ENCODE data around the gene FZD4. TPM values are rescaled to one million over a fixed set of nuclear protein-coding genes. Genes with fewer than 3 reads are reported as not detected.

The FZD4 gene
- total RNA-seq, 2 donors from 2014 or later = 34.3 to 38.3 TPM

DNA sequence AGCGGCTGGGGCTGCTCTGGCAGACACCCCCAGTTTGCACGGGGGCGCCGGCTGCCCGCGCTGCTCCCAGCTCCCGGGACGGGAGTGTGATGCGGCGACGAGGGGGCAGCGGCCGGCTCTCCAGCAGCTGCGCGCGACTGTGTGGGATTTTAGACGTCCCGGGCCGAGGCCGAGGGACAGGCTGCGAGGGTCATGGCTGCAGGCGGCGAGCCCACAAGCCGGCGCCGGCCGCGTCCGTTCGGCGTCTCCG lies 159 bp downstream of the FZD4 start:
- Histone ChIP-seq H3K27ac (peak overlapping the region; percentile 82 to 89), H3K4me3 (peak overlapping the region; percentile 85 to 91), H3K27me3 (replicated peaks; ENCODE audit: insufficient read depth) (no peaks in the 10 kb centered on the region), H3K4me1 (replicated peaks) (no peaks in the 10 kb centered on the region), H3K9me3 (no peaks in the 10 kb centered on the region), H3K36me3 (no peaks in the 10 kb centered on the region)
- intact Hi-C loops (cut with DNase I) = loop anchor here (5.0 kb wide), 1 partner anchor 337 kb away; no protein-coding TSS in a partner anchor
- no CpG with 5 or more reads among the region's 32 CpGs for WGBS
- DNase-seq (ENCODE audit: low spot score) = no peak
- TF ChIP-seq POLR2AphosphoS5 (IDR thresholded peaks at IDR 0.05) (no peak), POLR2A (IDR thresholded peaks at IDR 0.05) (peak; percentile 71)
- TF ChIP-seq, protein P1, sequence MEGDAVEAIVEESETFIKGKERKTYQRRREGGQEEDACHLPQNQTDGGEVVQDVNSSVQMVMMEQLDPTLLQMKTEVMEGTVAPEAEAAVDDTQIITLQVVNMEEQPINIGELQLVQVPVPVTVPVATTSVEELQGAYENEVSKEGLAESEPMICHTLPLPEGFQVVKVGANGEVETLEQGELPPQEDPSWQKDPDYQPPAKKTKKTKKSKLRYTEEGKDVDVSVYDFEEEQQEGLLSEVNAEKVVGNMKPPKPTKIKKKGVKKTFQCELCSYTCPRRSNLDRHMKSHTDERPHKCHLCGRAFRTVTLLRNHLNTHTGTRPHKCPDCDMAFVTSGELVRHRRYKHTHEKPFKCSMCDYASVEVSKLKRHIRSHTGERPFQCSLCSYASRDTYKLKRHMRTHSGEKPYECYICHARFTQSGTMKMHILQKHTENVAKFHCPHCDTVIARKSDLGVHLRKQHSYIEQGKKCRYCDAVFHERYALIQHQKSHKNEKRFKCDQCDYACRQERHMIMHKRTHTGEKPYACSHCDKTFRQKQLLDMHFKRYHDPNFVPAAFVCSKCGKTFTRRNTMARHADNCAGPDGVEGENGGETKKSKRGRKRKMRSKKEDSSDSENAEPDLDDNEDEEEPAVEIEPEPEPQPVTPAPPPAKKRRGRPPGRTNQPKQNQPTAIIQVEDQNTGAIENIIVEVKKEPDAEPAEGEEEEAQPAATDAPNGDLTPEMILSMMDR (IDR thresholded peaks at IDR 0.05) = peak in 1 of 4 experiments; percentile 22

DNA sequence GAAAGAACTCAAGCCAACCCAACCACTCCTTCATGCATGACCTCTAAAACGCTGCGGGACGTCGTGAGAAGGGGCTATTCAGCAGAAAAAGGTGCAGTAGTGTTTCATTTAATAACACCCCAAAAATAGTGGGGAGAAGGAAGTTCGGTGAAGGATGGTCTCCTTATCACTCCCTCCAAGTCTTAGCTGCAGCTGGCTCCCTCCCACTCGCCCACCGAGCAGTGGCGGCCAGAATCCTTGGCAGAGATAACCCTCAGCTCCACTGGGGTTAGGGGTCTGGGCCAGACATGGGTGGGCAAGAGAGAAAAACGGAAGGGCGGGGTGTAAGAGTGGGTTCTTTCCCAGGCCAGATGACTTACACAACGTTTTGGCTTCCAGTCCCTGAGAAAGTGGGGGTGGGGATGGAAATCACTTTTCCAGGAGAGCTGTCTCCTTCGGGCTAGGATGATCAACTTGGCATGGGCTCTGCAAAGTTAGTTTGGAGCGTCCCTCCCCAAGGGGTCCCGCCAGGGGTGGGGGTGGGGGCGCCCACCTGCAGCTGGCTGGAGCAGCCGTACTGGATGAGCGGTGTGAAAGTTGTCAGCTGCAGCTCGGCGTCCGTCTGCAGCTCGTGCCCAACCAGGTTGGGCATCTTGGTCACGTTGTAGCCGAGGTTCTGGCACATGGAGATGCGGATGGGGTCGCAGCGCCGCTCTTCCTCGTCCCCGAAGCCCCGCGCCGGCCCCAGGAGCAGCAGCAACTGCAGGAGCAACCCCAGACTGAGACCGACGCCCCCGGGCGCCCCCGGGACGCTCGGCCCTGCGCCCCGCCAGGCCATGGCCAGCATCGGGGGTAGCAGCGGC lies 705 bp downstream of the FZD4 start:
- no peaks in the 10 kb centered on the region for H3K9me3 ChIP-seq
- H3K27me3 ChIP-seq (replicated peaks; ENCODE audit: insufficient read depth) = no peaks in the 10 kb centered on the region
- no peaks in the 10 kb centered on the region for H3K4me1 ChIP-seq (replicated peaks)
- peak overlapping the region; percentile 82 to 89 for H3K27ac ChIP-seq
- H3K36me3 ChIP-seq = no peaks in the 10 kb centered on the region
- intact Hi-C loops (cut with DNase I) = loop anchor here (5.0 kb wide), 1 partner anchor 338 kb away; no protein-coding TSS in a partner anchor
- no peak for DNase-seq (ENCODE audit: low spot score)
- 13% methylated on average over 39 of the region's 43 CpGs for WGBS
- TF ChIP-seq POLR2A (IDR thresholded peaks at IDR 0.05) (no peak), POLR2AphosphoS5 (IDR thresholded peaks at IDR 0.05) (no peak)
- TF ChIP-seq, protein P1 (IDR thresholded peaks at IDR 0.05) = no peak
- H3K4me3 ChIP-seq = peak overlapping the region; percentile 85 to 91

DNA sequence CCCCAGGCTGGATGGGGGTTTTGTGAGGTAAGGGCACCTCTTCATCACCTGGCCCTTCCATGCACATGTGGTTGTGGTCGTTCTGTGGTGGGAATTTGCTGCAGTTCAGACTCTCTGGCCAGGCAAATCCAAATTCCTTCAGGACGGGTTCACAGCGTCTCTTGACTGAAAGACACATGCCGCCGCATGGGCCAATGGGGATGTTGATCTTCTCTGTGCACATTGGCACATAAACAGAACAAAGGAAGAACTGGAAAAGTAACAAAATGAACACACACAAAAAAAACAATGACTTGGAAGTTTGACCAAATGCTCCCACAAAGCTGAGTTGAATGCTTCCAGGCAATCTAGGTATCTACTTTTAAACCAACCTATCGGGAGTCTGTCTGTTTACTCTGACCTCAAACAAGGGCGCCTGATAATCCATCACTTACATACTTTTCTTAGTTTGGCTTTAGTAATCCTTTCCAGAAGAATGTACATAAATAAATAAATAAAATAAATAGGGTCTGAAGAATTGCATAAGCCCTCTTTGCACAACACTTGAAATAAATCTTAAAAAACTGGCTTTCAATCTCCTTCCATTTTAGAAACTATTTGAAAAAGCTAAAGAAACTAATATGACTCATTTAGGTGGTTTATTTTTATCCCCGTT lies 2.8 kb downstream of the FZD4 start:
- Histone ChIP-seq H3K4me3 (peak overlapping the region in 1 of 2 donors; percentile 91), H3K4me1 (replicated peaks) (no peaks in the 10 kb centered on the region), H3K27ac (peak overlapping the region in 1 of 2 donors; percentile 89), H3K36me3 (no peaks in the 10 kb centered on the region), H3K27me3 (replicated peaks; ENCODE audit: insufficient read depth) (no peaks in the 10 kb centered on the region), H3K9me3 (no peaks in the 10 kb centered on the region)
- intact Hi-C loops (cut with DNase I) = no loop called here
- 56% methylated on average over 8 of the region's 8 CpGs for WGBS
- TF ChIP-seq POLR2A (IDR thresholded peaks at IDR 0.05) = no peak
- peak; percentile 68 for TF ChIP-seq POLR2AphosphoS5 (IDR thresholded peaks at IDR 0.05)
- peak; percentile 55 for DNase-seq (ENCODE audit: low spot score)

DNA sequence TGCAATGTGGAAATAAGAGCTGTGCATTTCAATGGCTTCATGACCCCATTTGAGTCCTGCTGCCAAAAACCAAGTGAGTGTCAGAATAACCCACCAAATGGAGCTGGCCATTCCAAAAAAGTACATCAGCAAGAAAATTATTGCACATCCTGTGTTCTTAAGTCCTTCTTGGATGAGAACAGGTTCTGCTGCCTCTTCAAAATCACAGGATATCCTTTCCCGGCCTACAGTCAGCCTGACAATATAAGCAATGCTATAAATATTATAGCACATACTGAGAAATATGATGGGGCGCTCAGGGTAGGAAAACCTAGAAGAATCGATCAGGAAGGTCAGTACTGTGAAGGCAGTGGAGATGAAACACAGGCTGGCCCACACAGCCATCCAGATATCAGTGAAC lies 3.5 kb downstream of the FZD4 start:
- no peaks in the 10 kb centered on the region for H3K27me3 ChIP-seq (replicated peaks; ENCODE audit: insufficient read depth)
- H3K4me1 ChIP-seq (replicated peaks) = no peaks in the 10 kb centered on the region
- intact Hi-C loops (cut with DNase I) = no loop called here
- no peak for DNase-seq (ENCODE audit: low spot score)
- no peaks in the 10 kb centered on the region for H3K9me3 ChIP-seq
- H3K27ac ChIP-seq = peak overlapping the region in 1 of 2 donors; percentile 89
- H3K4me3 ChIP-seq = no peak overlapping the region
- no peaks in the 10 kb centered on the region for H3K36me3 ChIP-seq
- TF ChIP-seq, protein P1 (IDR thresholded peaks at IDR 0.05) = no peak
- TF ChIP-seq POLR2A (IDR thresholded peaks at IDR 0.05) (no peak), POLR2AphosphoS5 (IDR thresholded peaks at IDR 0.05) (no peak)
- 80% methylated on average over 3 of the region's 3 CpGs for WGBS

DNA sequence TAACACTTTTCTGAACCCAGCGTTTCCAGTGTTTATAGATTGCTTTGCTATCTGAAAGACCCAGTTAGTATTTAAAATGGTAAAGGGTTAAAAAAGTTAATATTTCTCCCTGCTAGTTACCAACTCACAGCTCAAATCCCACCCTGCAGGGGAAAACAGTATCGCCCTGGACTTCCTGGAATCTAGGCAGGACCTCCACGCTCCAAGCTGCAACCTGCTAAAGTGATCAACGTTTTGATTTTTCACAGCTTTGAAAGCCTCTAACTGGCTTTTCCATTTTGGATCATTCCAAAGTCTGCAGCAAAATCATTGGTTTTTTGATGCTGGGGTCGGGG lies 4.6 kb downstream of the FZD4 start:
- H3K4me1 ChIP-seq (replicated peaks) = no peaks in the 10 kb centered on the region
- no peak overlapping the region for H3K27ac ChIP-seq
- intact Hi-C loops (cut with DNase I) = no loop called here
- no peaks in the 10 kb centered on the region for H3K27me3 ChIP-seq (replicated peaks; ENCODE audit: insufficient read depth)
- 57% methylated on average over 5 of the region's 5 CpGs for WGBS
- H3K36me3 ChIP-seq = no peaks in the 10 kb centered on the region
- no peak overlapping the region for H3K4me3 ChIP-seq
- no peaks in the 10 kb centered on the region for H3K9me3 ChIP-seq
- DNase-seq (ENCODE audit: low spot score) = no peak
- TF ChIP-seq POLR2A (IDR thresholded peaks at IDR 0.05) (no peak), POLR2AphosphoS5 (IDR thresholded peaks at IDR 0.05) (no peak)
- TF ChIP-seq, protein P1 (IDR thresholded peaks at IDR 0.05) = no peak

Measured in prostate gland (tissue), 2 donors.